Measurements from ENCODE around the gene CD86. TPM values are rescaled to one million over a fixed set of nuclear protein-coding genes. Genes with fewer than 3 reads are reported as not detected.
A peak's percentile ranks its signal among the peaks of the same experiment; 100 is the strongest.

The CD86 gene
- total and polyA plus RNA-seq, 5 donors from 2014 or later = 0.11 to 1.3 (median 0.81) TPM; not detected in 1

DNA sequence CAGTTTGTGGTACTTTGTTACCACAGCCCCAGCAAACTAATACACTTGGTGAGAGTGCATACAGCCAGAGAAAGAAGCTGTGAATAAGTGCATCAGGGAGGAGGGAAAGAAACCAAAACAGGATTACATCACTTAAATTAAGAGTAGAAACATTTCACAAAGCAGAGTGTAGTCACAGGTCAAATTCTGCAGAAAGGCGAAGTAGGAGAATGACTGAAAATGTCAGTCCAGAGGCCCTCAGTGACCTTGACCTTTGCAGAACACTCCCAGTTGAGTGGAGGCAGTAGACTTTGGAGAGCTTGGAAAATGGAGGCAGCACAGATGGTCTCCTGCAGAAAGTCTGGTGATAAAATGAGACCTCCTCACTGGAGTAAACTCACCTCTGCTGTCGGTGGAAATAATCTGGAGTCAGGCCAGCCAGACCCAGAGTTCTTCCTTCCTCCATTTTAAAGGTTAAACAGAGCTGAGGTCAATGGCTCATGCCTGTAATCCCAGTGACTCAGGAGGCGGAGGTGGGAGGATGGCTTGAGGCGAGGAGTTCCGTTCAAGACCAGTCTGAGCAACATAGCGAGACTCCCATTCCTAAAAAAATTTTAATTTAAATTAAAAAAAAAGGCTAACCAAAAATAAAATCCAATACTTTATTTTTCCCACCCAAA, 5.0 kb downstream of the CD86 start:
- no peak for DNase-seq
- Histone ChIP-seq H3K9me3 (ENCODE audit: control insufficient read depth in 2 of 2, low read length in 2 of 2) (no peaks in the 10 kb centered on the region), H3K27ac (ENCODE audit: insufficient read depth, low read length, poor library complexity, severe bottlenecking) (no peak overlapping the region), H3K4me3 (ENCODE audit: low read depth, low read length) (no peak overlapping the region), H3K36me3 (ENCODE audit: control insufficient read depth, insufficient read depth, low read length) (no peaks in the 10 kb centered on the region), H3K27me3 (ENCODE audit: control insufficient read depth, insufficient read depth, low read length) (peaks cover 13% of the 10 kb centered on the region), H3K4me1 (ENCODE audit: control insufficient read depth, insufficient read depth, low read length, poor library complexity, severe bottlenecking) (no peaks in the 10 kb centered on the region)
- no peak overlapping the region for H3K4me3 Mint-ChIP-seq
- H3K36me3 Mint-ChIP-seq = no peaks in the 10 kb centered on the region
- ATAC-seq (ENCODE audit: low read depth in 2 of 2) = no peak
- no peak overlapping the region for H3K27ac Mint-ChIP-seq
- peaks cover 30% of the 10 kb centered on the region for H3K27me3 Mint-ChIP-seq
- H3K4me1 Mint-ChIP-seq = peaks cover 0 to 2% (median 0%) of the 10 kb centered on the region in 4 donors
- H3K9me3 Mint-ChIP-seq = peaks cover 0 to 5% (median 0%) of the 10 kb centered on the region in 7 donors

DNA sequence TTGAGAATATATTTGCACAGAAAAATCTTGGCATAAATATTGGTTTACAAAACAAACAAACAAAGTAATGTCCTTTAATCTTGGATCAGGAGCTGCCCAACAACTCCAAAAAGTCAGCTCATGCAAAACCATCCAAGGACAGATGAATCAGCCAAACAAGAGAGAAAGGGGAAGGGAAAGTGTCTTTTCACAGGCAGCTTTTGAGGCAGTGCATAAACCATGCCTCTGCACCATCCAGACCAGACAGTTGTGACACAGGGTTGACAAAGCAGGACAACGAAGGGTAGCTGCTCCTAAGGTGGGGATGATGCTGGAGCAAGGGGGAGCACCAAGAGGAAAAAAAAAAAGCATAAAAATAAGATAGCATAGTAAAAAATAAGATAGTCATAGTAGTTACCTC, 8.7 kb downstream of the CD86 start:
- Mint-ChIP-seq H3K4me1 (peaks cover 0 to 4% (median 3%) of the 10 kb centered on the region in 4 donors), H3K27ac (no peak overlapping the region), H3K9me3 (peaks cover 0 to 3% (median 0%) of the 10 kb centered on the region in 7 donors), H3K27me3 (peaks cover 12% of the 10 kb centered on the region), H3K36me3 (no peaks in the 10 kb centered on the region), H3K4me3 (no peak overlapping the region)
- Histone ChIP-seq H3K4me1 (ENCODE audit: control insufficient read depth, insufficient read depth, low read length, poor library complexity, severe bottlenecking) (no peaks in the 10 kb centered on the region), H3K27ac (ENCODE audit: insufficient read depth, low read length, poor library complexity, severe bottlenecking) (no peak overlapping the region), H3K9me3 (ENCODE audit: control insufficient read depth in 2 of 2, low read length in 2 of 2) (no peaks in the 10 kb centered on the region), H3K27me3 (ENCODE audit: control insufficient read depth, insufficient read depth, low read length) (peaks cover 4% of the 10 kb centered on the region), H3K4me3 (ENCODE audit: low read depth, low read length) (no peak overlapping the region), H3K36me3 (ENCODE audit: control insufficient read depth, insufficient read depth, low read length) (no peaks in the 10 kb centered on the region)
- no peak for DNase-seq
- peak in 1 of 2 donors; percentile 43 for ATAC-seq (ENCODE audit: low read depth in 2 of 2)

DNA sequence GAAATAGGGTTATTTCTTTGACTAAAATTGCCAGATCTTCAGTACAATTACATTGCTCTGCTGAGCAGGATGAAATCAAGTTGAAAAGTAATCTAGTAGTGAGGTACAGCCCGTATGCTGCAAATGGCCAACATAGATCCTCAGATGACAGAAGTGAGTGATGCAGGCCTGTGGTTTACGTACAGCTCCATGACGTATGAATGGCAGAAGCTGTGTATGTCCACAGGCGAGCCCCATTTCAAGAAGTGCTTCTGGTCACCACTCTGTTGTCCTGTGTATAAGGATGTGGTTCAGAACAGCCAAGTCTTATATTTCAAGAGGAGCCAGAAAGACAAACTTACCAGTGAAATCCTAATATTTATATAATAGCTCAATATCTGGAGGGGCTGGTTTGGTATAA, 9.2 kb downstream of the CD86 start:
- no peaks in the 10 kb centered on the region for H3K36me3 Mint-ChIP-seq
- H3K27me3 Mint-ChIP-seq = peaks cover 12% of the 10 kb centered on the region
- H3K9me3 Mint-ChIP-seq = peaks cover 0 to 2% (median 0%) of the 10 kb centered on the region in 7 donors
- DNase-seq (no peak), ATAC-seq (ENCODE audit: low read depth in 2 of 2) (no peak)
- Histone ChIP-seq H3K27me3 (ENCODE audit: control insufficient read depth, insufficient read depth, low read length) (peaks cover 4% of the 10 kb centered on the region), H3K36me3 (ENCODE audit: control insufficient read depth, insufficient read depth, low read length) (no peaks in the 10 kb centered on the region), H3K4me1 (ENCODE audit: control insufficient read depth, insufficient read depth, low read length, poor library complexity, severe bottlenecking) (no peaks in the 10 kb centered on the region), H3K9me3 (ENCODE audit: control insufficient read depth in 2 of 2, low read length in 2 of 2) (no peaks in the 10 kb centered on the region), H3K4me3 (ENCODE audit: low read depth, low read length) (no peak overlapping the region), H3K27ac (ENCODE audit: insufficient read depth, low read length, poor library complexity, severe bottlenecking) (no peak overlapping the region)
- H3K4me3 Mint-ChIP-seq = no peak overlapping the region
- H3K27ac Mint-ChIP-seq = no peak overlapping the region
- H3K4me1 Mint-ChIP-seq = peaks cover 0 to 4% (median 2%) of the 10 kb centered on the region in 4 donors

DNA sequence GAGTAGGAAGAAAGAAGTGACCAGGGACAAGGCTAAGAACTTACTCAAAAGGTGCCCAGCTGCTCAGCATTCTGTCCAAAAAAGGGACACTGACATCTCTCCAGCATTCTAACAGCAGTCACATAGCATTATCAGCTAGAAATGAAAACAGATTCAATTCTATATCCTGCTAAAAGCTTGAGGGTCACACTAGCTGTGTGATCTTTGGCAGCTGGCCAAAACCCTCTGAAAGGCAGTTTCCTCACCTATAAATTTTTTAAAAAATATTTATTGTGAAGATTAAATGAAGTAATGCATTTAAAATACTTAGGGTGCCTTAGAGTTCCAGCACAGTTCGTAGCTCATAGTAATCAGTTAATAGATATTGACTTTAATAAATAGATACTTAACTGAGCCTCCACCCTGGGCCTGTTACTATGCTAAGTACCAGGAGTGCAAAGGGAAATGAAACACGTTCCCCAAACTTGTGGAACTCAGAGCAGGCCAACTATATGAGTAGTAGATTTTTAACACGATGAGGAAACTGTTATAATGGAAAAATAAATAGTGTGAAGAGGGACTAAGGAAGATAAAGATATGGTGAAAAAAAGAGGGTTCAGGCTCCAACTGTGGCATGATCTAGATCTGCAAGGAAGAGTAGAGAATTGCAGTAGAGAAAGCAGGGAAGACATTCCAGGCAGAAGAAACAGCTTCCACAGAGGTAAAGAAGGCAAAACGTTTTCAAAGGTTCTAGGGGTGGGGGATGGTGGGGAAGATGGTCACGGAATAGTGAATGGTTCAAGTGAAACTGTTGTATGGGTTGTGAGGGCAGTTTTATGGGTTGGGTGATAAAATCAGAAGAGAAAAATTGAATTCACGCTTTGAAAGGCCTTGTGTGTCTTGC, 11.4 kb downstream of the CD86 start:
- H3K4me3 ChIP-seq (ENCODE audit: low read depth, low read length) = no peak overlapping the region
- Mint-ChIP-seq H3K36me3 (no peaks in the 10 kb centered on the region), H3K27ac (peak overlapping the region in 1 of 3 donors; percentile 50), H3K4me1 (peaks cover 0 to 4% (median 2%) of the 10 kb centered on the region in 4 donors), H3K9me3 (peaks cover 0 to 3% (median 0%) of the 10 kb centered on the region in 7 donors), H3K27me3 (peaks cover 4% of the 10 kb centered on the region), H3K4me3 (peak overlapping the region in 2 of 4 donors; percentile 45 to 84)
- H3K9me3 ChIP-seq (ENCODE audit: control insufficient read depth in 2 of 2, low read length in 2 of 2) = no peaks in the 10 kb centered on the region
- no peak for ATAC-seq (ENCODE audit: low read depth in 2 of 2)
- peaks cover 2% of the 10 kb centered on the region for H3K27me3 ChIP-seq (ENCODE audit: control insufficient read depth, insufficient read depth, low read length)
- DNase-seq = no peak
- H3K4me1 ChIP-seq (ENCODE audit: control insufficient read depth, insufficient read depth, low read length, poor library complexity, severe bottlenecking) = no peaks in the 10 kb centered on the region
- no peaks in the 10 kb centered on the region for H3K36me3 ChIP-seq (ENCODE audit: control insufficient read depth, insufficient read depth, low read length)
- H3K27ac ChIP-seq (ENCODE audit: insufficient read depth, low read length, poor library complexity, severe bottlenecking) = no peak overlapping the region

DNA sequence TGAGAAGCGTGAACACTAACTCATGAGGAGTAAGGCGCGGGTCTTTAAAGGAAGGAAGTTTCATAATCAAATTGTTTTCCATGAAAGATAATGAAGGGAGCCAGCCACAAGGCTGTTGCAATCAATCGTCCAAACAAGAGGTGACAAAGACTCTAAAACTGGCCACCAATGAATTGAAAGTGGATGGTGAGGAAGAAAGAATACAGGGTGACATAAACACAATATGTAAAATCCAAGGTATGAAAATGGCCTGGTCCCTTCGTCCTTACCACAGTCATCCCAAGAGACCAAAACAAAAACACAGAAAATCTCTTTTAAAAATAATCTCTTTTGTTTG, 12.0 kb downstream of the CD86 start:
- Mint-ChIP-seq H3K4me1 (peaks cover 0 to 4% (median 2%) of the 10 kb centered on the region in 4 donors), H3K4me3 (no peak overlapping the region), H3K27ac (peak overlapping the region in 1 of 3 donors; percentile 50), H3K36me3 (no peaks in the 10 kb centered on the region), H3K27me3 (peaks cover 4% of the 10 kb centered on the region), H3K9me3 (peaks cover 0 to 3% (median 0%) of the 10 kb centered on the region in 7 donors)
- Histone ChIP-seq H3K27me3 (ENCODE audit: control insufficient read depth, insufficient read depth, low read length) (peaks cover 2% of the 10 kb centered on the region), H3K27ac (ENCODE audit: insufficient read depth, low read length, poor library complexity, severe bottlenecking) (no peak overlapping the region), H3K4me1 (ENCODE audit: control insufficient read depth, insufficient read depth, low read length, poor library complexity, severe bottlenecking) (no peaks in the 10 kb centered on the region), H3K4me3 (ENCODE audit: low read depth, low read length) (no peak overlapping the region), H3K9me3 (ENCODE audit: control insufficient read depth in 2 of 2, low read length in 2 of 2) (no peaks in the 10 kb centered on the region), H3K36me3 (ENCODE audit: control insufficient read depth, insufficient read depth, low read length) (no peaks in the 10 kb centered on the region)
- ATAC-seq (ENCODE audit: low read depth in 2 of 2) = no peak
- DNase-seq = no peak

DNA sequence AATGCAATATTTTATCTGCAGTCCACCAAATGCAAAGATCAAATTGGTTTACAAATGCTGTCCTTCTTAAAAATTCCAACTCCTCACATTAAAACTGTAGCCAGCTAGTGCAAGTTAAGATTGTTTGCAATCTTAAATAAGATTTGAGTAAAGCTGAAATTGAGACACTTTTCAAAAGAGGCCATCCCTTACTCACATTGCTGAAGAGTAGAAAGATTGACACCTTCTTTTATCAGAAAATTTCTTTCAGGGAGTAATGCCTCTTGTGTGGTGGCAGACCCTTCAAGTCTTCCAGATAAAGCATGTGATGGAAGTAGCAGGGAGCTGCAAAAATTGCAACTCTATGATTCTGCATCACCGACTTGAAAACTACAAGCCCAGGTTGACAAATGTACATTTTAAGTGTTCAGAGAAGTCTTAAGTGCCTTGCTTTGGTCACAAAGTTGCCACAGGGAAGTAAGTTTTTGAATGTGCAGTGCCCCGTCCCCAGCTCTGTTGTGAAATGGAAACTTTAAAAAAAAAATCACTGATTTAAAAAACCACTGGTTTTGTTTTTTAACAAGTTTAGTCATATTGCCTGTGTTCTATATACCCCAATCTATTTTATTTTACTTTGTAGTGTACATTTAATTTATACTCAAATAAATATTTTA, 12.6 kb downstream of the CD86 start:
- Mint-ChIP-seq H3K4me3 (no peak overlapping the region), H3K36me3 (no peaks in the 10 kb centered on the region), H3K9me3 (peaks cover 0 to 3% (median 0%) of the 10 kb centered on the region in 7 donors), H3K27me3 (peaks cover 4% of the 10 kb centered on the region), H3K27ac (no peak overlapping the region), H3K4me1 (peaks cover 0 to 4% (median 2%) of the 10 kb centered on the region in 4 donors)
- Histone ChIP-seq H3K9me3 (ENCODE audit: control insufficient read depth in 2 of 2, low read length in 2 of 2) (no peaks in the 10 kb centered on the region), H3K27me3 (ENCODE audit: control insufficient read depth, insufficient read depth, low read length) (peaks cover 2% of the 10 kb centered on the region), H3K27ac (ENCODE audit: insufficient read depth, low read length, poor library complexity, severe bottlenecking) (no peak overlapping the region), H3K36me3 (ENCODE audit: control insufficient read depth, insufficient read depth, low read length) (no peaks in the 10 kb centered on the region), H3K4me1 (ENCODE audit: control insufficient read depth, insufficient read depth, low read length, poor library complexity, severe bottlenecking) (no peaks in the 10 kb centered on the region), H3K4me3 (ENCODE audit: low read depth, low read length) (no peak overlapping the region)
- ATAC-seq (ENCODE audit: low read depth in 2 of 2) = no peak
- no peak for DNase-seq

DNA sequence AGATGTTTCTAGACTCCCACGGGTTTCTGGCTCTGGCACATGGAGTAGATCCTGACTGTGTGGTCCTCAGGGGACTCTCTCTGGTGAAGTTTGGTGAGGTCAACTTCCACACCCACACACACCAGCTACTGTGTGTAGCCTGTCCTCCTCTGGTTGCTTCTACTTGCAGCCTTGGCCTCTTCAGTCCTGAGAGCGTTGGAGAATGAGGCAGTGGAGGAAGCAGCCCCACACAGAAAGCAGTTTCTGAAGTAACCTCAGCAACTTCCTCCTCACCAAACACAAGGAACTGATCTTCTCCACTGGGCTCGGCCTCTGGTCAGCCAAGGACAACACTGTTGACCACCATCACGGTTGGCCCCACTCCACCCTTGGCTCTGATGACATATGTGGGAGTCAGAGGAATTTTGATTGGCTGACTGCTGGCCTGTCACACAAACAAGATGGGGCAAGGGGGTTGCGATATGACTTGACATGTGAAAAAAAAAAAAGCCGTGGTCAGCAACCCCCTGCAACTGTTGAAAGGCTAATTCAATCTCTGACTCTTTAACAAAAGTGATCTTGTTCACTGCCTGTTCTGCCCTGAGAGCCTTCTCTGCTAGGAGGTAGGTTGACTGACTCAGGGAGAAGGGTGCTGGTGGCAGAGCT, 19.6 kb downstream of the CD86 start:
- H3K9me3 Mint-ChIP-seq = peaks cover 0 to 3% (median 0%) of the 10 kb centered on the region in 7 donors
- H3K4me1 Mint-ChIP-seq = peaks cover 3 to 11% (median 5%) of the 10 kb centered on the region in 4 donors
- Histone ChIP-seq H3K27ac (ENCODE audit: insufficient read depth, low read length, poor library complexity, severe bottlenecking) (no peak overlapping the region), H3K9me3 (ENCODE audit: control insufficient read depth in 2 of 2, low read length in 2 of 2) (no peaks in the 10 kb centered on the region), H3K4me3 (ENCODE audit: low read depth, low read length) (no peak overlapping the region), H3K27me3 (ENCODE audit: control insufficient read depth, insufficient read depth, low read length) (peaks cover 4% of the 10 kb centered on the region), H3K4me1 (ENCODE audit: control insufficient read depth, insufficient read depth, low read length, poor library complexity, severe bottlenecking) (peaks cover 8% of the 10 kb centered on the region), H3K36me3 (ENCODE audit: control insufficient read depth, insufficient read depth, low read length) (no peaks in the 10 kb centered on the region)
- no peak overlapping the region for H3K27ac Mint-ChIP-seq
- H3K36me3 Mint-ChIP-seq = no peaks in the 10 kb centered on the region
- H3K4me3 Mint-ChIP-seq = no peak overlapping the region
- peaks cover 4% of the 10 kb centered on the region for H3K27me3 Mint-ChIP-seq
- ATAC-seq (ENCODE audit: low read depth in 2 of 2) (no peak), DNase-seq (peak in 1 of 3 donors; percentile 72)

Data from CD4-positive, CD25-positive, alpha-beta regulatory T cell (primary cell).